ENCODE results near the gene MOBP. TPM values are rescaled to one million over a fixed set of nuclear protein-coding genes. Genes with fewer than 3 reads are reported as not detected.

Gene MOBP
- total RNA-seq, 2 donors from 2014 or later, result not detected

DNA sequence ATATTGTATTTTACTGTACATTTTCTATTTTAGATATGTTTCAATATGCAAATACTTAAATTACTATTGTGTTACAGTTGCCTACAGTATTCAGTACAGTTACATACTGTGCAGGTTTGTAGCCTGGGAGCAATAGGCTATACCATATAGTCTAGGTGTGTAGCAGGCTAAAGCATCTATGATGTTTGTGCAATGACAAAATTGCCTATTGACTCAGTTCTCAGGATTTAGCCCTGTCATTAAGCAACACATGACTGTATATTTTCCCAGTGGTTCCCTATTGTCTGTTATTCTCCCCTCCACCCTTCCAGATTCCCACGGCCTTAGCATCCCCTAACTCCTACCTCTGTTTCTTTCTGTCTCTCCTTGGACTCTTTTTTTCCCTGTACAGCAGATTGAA is 10.7 kb downstream of the MOBP start:
- no peak overlapping the region for H3K27ac ChIP-seq
- DNase-seq (ENCODE audit: low spot score) (no peak), ATAC-seq (ENCODE audit: insufficient number of reproducible peaks, low FRiP score, low read depth) (no peak)
- H3K4me1 ChIP-seq (ENCODE audit: control insufficient read depth in 1 of 2, low read depth in 2 of 2), result no peaks in the 10 kb centered on the region
- no peaks in the 10 kb centered on the region for H3K27me3 ChIP-seq (replicated peaks; ENCODE audit: insufficient read depth)
- TF ChIP-seq, protein P1, sequence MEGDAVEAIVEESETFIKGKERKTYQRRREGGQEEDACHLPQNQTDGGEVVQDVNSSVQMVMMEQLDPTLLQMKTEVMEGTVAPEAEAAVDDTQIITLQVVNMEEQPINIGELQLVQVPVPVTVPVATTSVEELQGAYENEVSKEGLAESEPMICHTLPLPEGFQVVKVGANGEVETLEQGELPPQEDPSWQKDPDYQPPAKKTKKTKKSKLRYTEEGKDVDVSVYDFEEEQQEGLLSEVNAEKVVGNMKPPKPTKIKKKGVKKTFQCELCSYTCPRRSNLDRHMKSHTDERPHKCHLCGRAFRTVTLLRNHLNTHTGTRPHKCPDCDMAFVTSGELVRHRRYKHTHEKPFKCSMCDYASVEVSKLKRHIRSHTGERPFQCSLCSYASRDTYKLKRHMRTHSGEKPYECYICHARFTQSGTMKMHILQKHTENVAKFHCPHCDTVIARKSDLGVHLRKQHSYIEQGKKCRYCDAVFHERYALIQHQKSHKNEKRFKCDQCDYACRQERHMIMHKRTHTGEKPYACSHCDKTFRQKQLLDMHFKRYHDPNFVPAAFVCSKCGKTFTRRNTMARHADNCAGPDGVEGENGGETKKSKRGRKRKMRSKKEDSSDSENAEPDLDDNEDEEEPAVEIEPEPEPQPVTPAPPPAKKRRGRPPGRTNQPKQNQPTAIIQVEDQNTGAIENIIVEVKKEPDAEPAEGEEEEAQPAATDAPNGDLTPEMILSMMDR (IDR thresholded peaks at IDR 0.05), result no peak
- H3K9me3 ChIP-seq, result peaks cover 3% of the 10 kb centered on the region
- H3K4me3 ChIP-seq, result no peak overlapping the region
- no peaks in the 10 kb centered on the region for H3K36me3 ChIP-seq

DNA sequence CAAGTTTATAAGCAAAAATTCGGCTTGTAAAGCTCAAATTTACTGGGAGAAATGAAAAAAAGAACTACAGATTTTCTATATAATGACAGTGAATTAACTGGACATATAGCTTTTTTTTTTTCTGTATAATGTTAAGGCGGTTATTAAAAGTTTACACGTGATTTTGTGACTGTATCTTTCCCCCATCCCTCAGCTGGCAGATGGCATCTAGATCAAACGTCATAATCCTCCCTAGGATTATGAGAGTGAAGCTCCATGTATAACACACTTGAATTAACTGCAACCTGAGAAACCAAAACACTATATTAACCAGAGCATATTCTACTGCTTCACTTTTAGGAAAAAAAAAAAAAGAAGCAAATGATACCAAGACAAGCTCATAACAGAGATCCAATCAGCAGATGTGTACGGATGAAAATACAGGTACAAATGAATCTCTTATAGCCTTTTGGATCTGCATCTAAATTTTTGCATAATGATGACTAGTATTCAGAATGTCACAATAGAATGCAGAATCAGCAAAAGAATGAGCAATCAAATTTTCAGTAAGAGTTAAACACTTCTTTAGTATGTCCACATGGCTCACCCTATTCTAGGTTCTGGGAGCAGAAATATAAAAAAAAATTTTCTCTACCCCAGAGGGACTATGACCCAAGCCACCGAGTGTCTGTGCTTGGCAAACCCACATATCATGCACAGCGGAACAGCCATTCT is 12.4 kb downstream of the MOBP start:
- ATAC-seq (ENCODE audit: insufficient number of reproducible peaks, low FRiP score, low read depth) (no peak), DNase-seq (ENCODE audit: low spot score) (no peak)
- H3K4me1 ChIP-seq (ENCODE audit: control insufficient read depth in 1 of 2, low read depth in 2 of 2), result no peaks in the 10 kb centered on the region
- H3K27ac ChIP-seq, result no peak overlapping the region
- H3K27me3 ChIP-seq (replicated peaks; ENCODE audit: insufficient read depth), result no peaks in the 10 kb centered on the region
- TF ChIP-seq, protein P1 (IDR thresholded peaks at IDR 0.05), result no peak
- peaks cover 3% of the 10 kb centered on the region for H3K9me3 ChIP-seq
- no peak overlapping the region for H3K4me3 ChIP-seq
- no peaks in the 10 kb centered on the region for H3K36me3 ChIP-seq

DNA sequence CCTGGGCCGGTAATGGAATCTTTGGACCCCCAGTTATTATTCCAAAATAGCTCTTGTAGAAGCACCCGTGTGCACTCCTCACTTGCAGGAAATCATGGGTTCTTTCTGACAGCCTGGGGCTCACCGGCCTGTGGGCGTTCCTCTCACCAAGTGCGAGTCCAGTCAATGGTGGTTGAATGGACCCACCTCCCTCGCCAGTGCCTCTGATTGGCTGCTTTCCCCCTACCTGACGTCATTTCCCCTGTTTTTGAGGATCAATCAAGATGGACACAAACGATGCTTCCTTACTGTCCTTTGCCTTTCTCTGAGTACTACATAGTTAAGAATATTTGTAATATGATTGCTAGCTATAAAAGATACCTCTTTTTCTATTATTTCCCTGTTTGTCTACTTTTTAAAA is 18.1 kb downstream of the MOBP start:
- Histone ChIP-seq H3K4me1 (ENCODE audit: control insufficient read depth in 1 of 2, low read depth in 2 of 2) (no peaks in the 10 kb centered on the region), H3K4me3 (no peak overlapping the region), H3K9me3 (no peaks in the 10 kb centered on the region), H3K27ac (no peak overlapping the region), H3K36me3 (no peaks in the 10 kb centered on the region), H3K27me3 (replicated peaks; ENCODE audit: insufficient read depth) (no peaks in the 10 kb centered on the region)
- DNase-seq (ENCODE audit: low spot score) (no peak), ATAC-seq (ENCODE audit: insufficient number of reproducible peaks, low FRiP score, low read depth) (no peak)
- TF ChIP-seq, protein P1 (IDR thresholded peaks at IDR 0.05), result no peak

DNA sequence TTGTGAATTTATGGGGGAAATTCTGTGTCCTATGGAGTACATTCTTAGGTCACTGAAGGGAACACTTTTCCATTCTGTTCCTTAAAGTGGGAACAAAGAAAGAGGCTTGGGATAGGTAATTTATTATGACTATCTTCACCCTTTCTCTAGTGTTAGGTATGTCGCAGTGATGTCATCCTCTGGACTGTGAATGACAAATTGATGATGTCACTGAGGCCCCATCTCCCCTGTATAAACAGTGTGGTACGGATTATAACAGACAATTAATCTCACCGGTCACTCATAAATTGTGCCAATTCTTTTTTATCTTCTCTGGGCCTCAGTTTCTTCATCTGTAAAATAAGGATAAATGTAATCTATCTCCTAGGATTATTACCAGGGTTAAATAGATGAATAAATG is 23.5 kb downstream of the MOBP start:
- Histone ChIP-seq H3K36me3 (no peaks in the 10 kb centered on the region), H3K4me1 (ENCODE audit: control insufficient read depth in 1 of 2, low read depth in 2 of 2) (no peaks in the 10 kb centered on the region), H3K27ac (no peak overlapping the region), H3K27me3 (replicated peaks; ENCODE audit: insufficient read depth) (no peaks in the 10 kb centered on the region), H3K4me3 (no peak overlapping the region), H3K9me3 (no peaks in the 10 kb centered on the region)
- DNase-seq (ENCODE audit: low spot score) (no peak), ATAC-seq (ENCODE audit: insufficient number of reproducible peaks, low FRiP score, low read depth) (no peak)
- TF ChIP-seq, protein P1 (IDR thresholded peaks at IDR 0.05), result no peak

DNA sequence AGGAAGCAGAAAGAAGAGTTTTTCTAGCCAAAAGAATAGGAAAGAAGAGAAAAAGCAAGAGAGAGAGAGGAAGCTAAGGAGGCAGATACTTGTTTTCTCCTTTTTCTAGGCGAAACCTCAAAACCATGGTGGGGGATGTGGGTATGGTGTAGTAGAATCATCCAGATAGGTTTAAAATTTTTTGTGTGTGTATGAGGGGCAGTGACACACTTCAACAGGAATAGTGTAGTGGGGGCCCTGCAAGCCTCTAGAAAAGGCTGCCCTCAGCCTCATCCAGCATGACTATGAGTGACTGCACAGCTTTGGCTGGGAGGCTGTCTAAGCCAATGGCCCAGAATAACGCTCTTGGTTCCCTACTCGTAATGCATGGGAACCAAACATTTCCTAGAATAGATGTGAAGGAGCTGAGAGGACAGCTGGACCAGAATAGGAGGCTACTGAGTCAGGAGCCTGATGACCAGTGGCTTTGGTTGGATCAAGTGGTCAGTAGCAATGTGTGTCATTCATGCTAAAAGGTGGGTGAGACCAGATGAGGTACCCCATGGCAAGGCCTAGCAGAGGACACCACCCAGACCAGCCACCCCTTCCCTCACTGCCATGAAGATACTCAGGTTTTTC is 24.4 kb downstream of the MOBP start:
- DNase-seq (ENCODE audit: low spot score) (no peak), ATAC-seq (ENCODE audit: insufficient number of reproducible peaks, low FRiP score, low read depth) (no peak)
- no peaks in the 10 kb centered on the region for H3K9me3 ChIP-seq

More for the DNA sequence above, 24.4 kb downstream of the MOBP start:
- Histone ChIP-seq H3K4me1 (ENCODE audit: control insufficient read depth in 1 of 2, low read depth in 2 of 2) (no peaks in the 10 kb centered on the region), H3K27ac (no peak overlapping the region), H3K27me3 (replicated peaks; ENCODE audit: insufficient read depth) (no peaks in the 10 kb centered on the region), H3K4me3 (no peak overlapping the region), H3K36me3 (no peaks in the 10 kb centered on the region)
- TF ChIP-seq, protein P1 (IDR thresholded peaks at IDR 0.05), result no peak
